Osteoblast (primary cell): Measurements from ENCODE around the gene SOX8. TPM values are rescaled to one million over a fixed set of nuclear protein-coding genes. Genes with fewer than 3 reads are reported as not detected.
"Not testable (repeated sequence)": the region's sequence is repeated elsewhere in the genome, so short reads cannot be mapped to it uniquely, and the experiment has no call there.

Experiments
- DNase-seq: peaks from one replicate; pipeline ENCODE4 v3.0.0; 2011; ENCODE audit warnings: low spot score, mixed read lengths; ENCODE audit not compliant: insufficient read length; ENCODE audit errors: missing footprints
- H2AFZ ChIP-seq: 2 replicates; pipeline ENCODE4 v1.6.0; 2011; ENCODE audit warnings: mild to moderate bottlenecking, low read length
- H3K27ac ChIP-seq: 2 replicates; pipeline ENCODE4 v1.5.1; 2011; ENCODE audit warnings: mild to moderate bottlenecking, low read depth, low read length, moderate library complexity
- H3K27me3 ChIP-seq: 2 replicates; pipeline ENCODE4 v1.6.0; 2012; ENCODE audit warnings: mild to moderate bottlenecking, control low read depth, inconsistent platforms, low read length, moderate library complexity; ENCODE audit not compliant: insufficient read depth
- H3K36me3 ChIP-seq: 2 replicates; pipeline ENCODE4 v1.5.1; 2011; ENCODE audit warnings: mild to moderate bottlenecking, low read length, control low read depth, moderate library complexity; ENCODE audit not compliant: insufficient read depth
- H3K4me1 ChIP-seq: 2 replicates; pipeline ENCODE4 v1.5.1; 2011; ENCODE audit warnings: mild to moderate bottlenecking, low read length, control low read depth, moderate library complexity; ENCODE audit not compliant: insufficient read depth
- H3K4me2 ChIP-seq: 2 replicates; pipeline ENCODE4 v1.6.0; 2011; ENCODE audit warnings: mild to moderate bottlenecking, low read length; ENCODE audit not compliant: insufficient read depth
- H3K4me3 ChIP-seq: fragments of 200-600 bp; sonication (generic); 3 replicates; pipeline ENCODE4 v1.5.1; 2012; ENCODE audit warnings: mild to moderate bottlenecking, low read length, inconsistent platforms; ENCODE audit not compliant: insufficient read depth
- H3K79me2 ChIP-seq: 2 replicates; pipeline ENCODE4 v1.6.0; 2012; ENCODE audit warnings: mild to moderate bottlenecking, low read length, control low read depth, inconsistent platforms; ENCODE audit not compliant: insufficient read depth
- H3K9me3 ChIP-seq: 2 replicates; pipeline ENCODE4 v1.5.1; 2011; ENCODE audit warnings: low read depth, low read length, control low read depth
- H4K20me1 ChIP-seq: 2 replicates; pipeline ENCODE4 v1.6.0; 2012; ENCODE audit warnings: mild to moderate bottlenecking, low read length, control low read depth; ENCODE audit not compliant: insufficient read depth
- CTCF ChIP-seq: IDR thresholded peaks from 2 replicates; pipeline ENCODE4 v1.5.1; 2011; ENCODE audit warnings: mild to moderate bottlenecking, low read depth, low read length, moderate library complexity; ENCODE audit errors: extremely low read depth
- total RNA-seq: library from RNA; depleted of rRNA; stranded (reverse); fragments of >200 nt; gene quantifications from 2 replicates; pipeline ENCODE4 v1.2.3, GENCODE V29; 2012

Gene SOX8
- total RNA-seq, 1 donor: not detected

- not testable (repeated sequence) for H3K4me1 ChIP-seq, H3K27me3 ChIP-seq, H3K36me3 ChIP-seq, H3K27ac ChIP-seq, H3K4me2 ChIP-seq, H3K9me3 ChIP-seq, H3K4me3 ChIP-seq, H3K79me2 ChIP-seq, H2AFZ ChIP-seq
- H4K20me1 ChIP-seq: peaks cover 18% of the 10 kb centered on the region
- peak; percentile 73 for DNase-seq
These were observed 30.6 kb upstream of the SOX8 start for GRCh38 chr16:950733-951573.

GRCh38 chr16:951660-952301 lies 29.8 kb upstream of the SOX8 start:
- no peaks in the 10 kb centered on the region for H3K27me3 ChIP-seq
- peak; percentile 72 for DNase-seq
- no peaks in the 10 kb centered on the region for H3K9me3 ChIP-seq
- H3K36me3 ChIP-seq: no peaks in the 10 kb centered on the region
- H3K4me1 ChIP-seq: no peaks in the 10 kb centered on the region
- H3K4me2 ChIP-seq: no peak overlapping the region
- no peak overlapping the region for H3K27ac ChIP-seq
- TF ChIP-seq CTCF: no peak
- peaks cover 17% of the 10 kb centered on the region for H4K20me1 ChIP-seq
- H2AFZ ChIP-seq: no peak overlapping the region
- no peak overlapping the region for H3K4me3 ChIP-seq
- no peaks in the 10 kb centered on the region for H3K79me2 ChIP-seq

- Histone ChIP-seq H3K4me1 (no peaks in the 10 kb centered on the region), H3K79me2 (no peaks in the 10 kb centered on the region), H4K20me1 (peaks cover 11% of the 10 kb centered on the region), H3K4me2 (no peak overlapping the region), H3K4me3 (no peak overlapping the region), H3K27me3 (no peaks in the 10 kb centered on the region), H3K27ac (no peak overlapping the region), H2AFZ (no peak overlapping the region), H3K9me3 (no peaks in the 10 kb centered on the region), H3K36me3 (no peaks in the 10 kb centered on the region)
- peak; percentile 31 for DNase-seq
- no peak for TF ChIP-seq CTCF
These were observed 29.2 kb upstream of the SOX8 start for GRCh38 chr16:952321-952720.

GRCh38 chr16:953818-954217 lies 27.8 kb upstream of the SOX8 start:
- not testable (repeated sequence) for H3K27ac ChIP-seq, H3K79me2 ChIP-seq, H2AFZ ChIP-seq, H3K4me3 ChIP-seq, H3K9me3 ChIP-seq, H3K36me3 ChIP-seq, H3K4me1 ChIP-seq, H4K20me1 ChIP-seq, H3K27me3 ChIP-seq, H3K4me2 ChIP-seq
- peak; percentile 29 for DNase-seq

GRCh38 chr16:955766-956165 lies 25.8 kb upstream of the SOX8 start:
- DNase-seq, H2AFZ ChIP-seq, H3K4me2 ChIP-seq, H3K36me3 ChIP-seq, H3K4me3 ChIP-seq, H3K9me3 ChIP-seq, H3K27ac ChIP-seq, H3K27me3 ChIP-seq, H3K79me2 ChIP-seq, H3K4me1 ChIP-seq: not testable (repeated sequence)
- H4K20me1 ChIP-seq: peaks cover 14% of the 10 kb centered on the region
